Vagina (tissue), 2 donors: ENCODE data around the gene CCDC158. TPM values are rescaled to one million over a fixed set of nuclear protein-coding genes. Genes with fewer than 3 reads are reported as not detected.

Experiments
- DNase-seq, 2 donors: peaks; one replicate each; pipeline ENCODE4 v3.0.0-alpha.2; 2017; ENCODE audit errors: extremely low spot score in 2 of 2
- H3K27ac ChIP-seq: fragments of 200-600 bp; sonication (generic); one replicate; pipeline ENCODE4 v1.5.1; 2019
- H3K27me3 ChIP-seq: fragments of 200-600 bp; sonication (generic); one replicate; pipeline ENCODE4 v1.5.1; 2019
- H3K36me3 ChIP-seq, 2 donors: fragments of 200-600 bp; sonication (generic); one replicate each; pipeline ENCODE4 v1.5.1; 2017 to 2019
- H3K4me1 ChIP-seq: fragments of 200-600 bp; sonication (generic); one replicate; pipeline ENCODE4 v1.5.1; 2019
- H3K4me3 ChIP-seq, 2 donors: fragments of 200-600 bp; sonication (generic); 1 replicate in 1 of 2; 2 replicates in 1 of 2; pipeline ENCODE4 v1.5.1; 2016 to 2019
- H3K9me3 ChIP-seq: fragments of 200-600 bp; sonication (generic); one replicate; pipeline ENCODE4 v1.5.1; 2019
- POLR2A ChIP-seq, 2 donors: fragments of 450-650 bp; IDR thresholded peaks; one replicate each; pipeline ENCODE4 v1.6.1; 2017; ENCODE audit warnings: antibody characterized with exemption in 2 of 2, mild to moderate bottlenecking in 2 of 2, moderate library complexity in 2 of 2
- POLR2AphosphoS5 ChIP-seq, 2 donors: sonication (generic); formaldehyde crosslinking; IDR thresholded peaks; one replicate each; pipeline ENCODE4 v1.9.0; 2017; ENCODE audit warnings: antibody characterized with exemption in 2 of 2, mild to moderate bottlenecking in 2 of 2, low read depth in 1 of 2; ENCODE audit not compliant: insufficient read depth in 1 of 2
- intact Hi-C: fragments of 100-400 bp; cut with DNase I; formaldehyde crosslinking; loops from one replicate; pipeline ENCODE4 v1.15.1; 2023
- total RNA-seq: library from RNA; depleted of rRNA; stranded (reverse); fragments of >200 nt; gene quantifications from one replicate; pipeline ENCODE4 v1.2.3, GENCODE V29; 2016
- TF ChIP-seq, protein P1 (sequence below), 3 experiments: fragments of 450-650 bp in 2 of 3; fragments of 200-600 bp in 1 of 3; sonication (generic) in 1 of 3; IDR thresholded peaks; one replicate each; pipeline ENCODE4 v1.5.1; 2017 to 2019; ENCODE audit warnings: antibody characterized with exemption in 3 of 3, mild to moderate bottlenecking in 2 of 3, moderate library complexity in 2 of 3

Gene CCDC158
- total RNA-seq, 1 donor from 2014 or later: not detected

GRCh38 chr4:76277667-76278066 is 143.3 kb downstream of the CCDC158 start:
- Histone ChIP-seq H3K27ac (no peak overlapping the region), H3K36me3 (no peaks in the 10 kb centered on the region), H3K4me1 (no peaks in the 10 kb centered on the region), H3K9me3 (no peaks in the 10 kb centered on the region), H3K27me3 (no peaks in the 10 kb centered on the region), H3K4me3 (no peak overlapping the region)
- TF ChIP-seq POLR2AphosphoS5 (IDR thresholded peaks at IDR 0.05; ENCODE audit: insufficient read depth in 1 of 2, low read depth in 1 of 2): no peak
- TF ChIP-seq, protein P1, sequence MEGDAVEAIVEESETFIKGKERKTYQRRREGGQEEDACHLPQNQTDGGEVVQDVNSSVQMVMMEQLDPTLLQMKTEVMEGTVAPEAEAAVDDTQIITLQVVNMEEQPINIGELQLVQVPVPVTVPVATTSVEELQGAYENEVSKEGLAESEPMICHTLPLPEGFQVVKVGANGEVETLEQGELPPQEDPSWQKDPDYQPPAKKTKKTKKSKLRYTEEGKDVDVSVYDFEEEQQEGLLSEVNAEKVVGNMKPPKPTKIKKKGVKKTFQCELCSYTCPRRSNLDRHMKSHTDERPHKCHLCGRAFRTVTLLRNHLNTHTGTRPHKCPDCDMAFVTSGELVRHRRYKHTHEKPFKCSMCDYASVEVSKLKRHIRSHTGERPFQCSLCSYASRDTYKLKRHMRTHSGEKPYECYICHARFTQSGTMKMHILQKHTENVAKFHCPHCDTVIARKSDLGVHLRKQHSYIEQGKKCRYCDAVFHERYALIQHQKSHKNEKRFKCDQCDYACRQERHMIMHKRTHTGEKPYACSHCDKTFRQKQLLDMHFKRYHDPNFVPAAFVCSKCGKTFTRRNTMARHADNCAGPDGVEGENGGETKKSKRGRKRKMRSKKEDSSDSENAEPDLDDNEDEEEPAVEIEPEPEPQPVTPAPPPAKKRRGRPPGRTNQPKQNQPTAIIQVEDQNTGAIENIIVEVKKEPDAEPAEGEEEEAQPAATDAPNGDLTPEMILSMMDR (IDR thresholded peaks at IDR 0.05): no peak
- TF ChIP-seq POLR2A (IDR thresholded peaks at IDR 0.05): no peak
- intact Hi-C loops: no loop called here
- DNase-seq: no peak

DNA sequence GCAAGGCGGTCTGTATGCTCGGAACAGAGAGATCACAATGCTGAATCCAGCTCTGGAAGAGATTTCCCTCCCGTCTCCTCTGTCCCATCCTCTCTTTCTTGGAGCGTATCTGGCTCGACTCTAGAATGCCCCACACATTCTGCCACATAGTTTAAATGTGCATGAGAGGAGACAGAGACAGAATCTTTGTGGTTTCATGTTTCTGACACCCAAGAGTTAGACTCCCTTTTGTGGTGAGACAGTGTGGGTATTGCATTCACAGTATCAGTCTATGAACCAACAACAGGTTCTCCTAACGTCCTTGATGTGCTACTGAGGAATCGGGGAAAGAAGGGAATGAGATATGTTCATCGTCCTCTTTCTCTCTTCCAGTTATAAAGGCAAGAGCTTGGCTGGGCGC is 144.1 kb downstream of the CCDC158 start:
- TF ChIP-seq POLR2AphosphoS5 (IDR thresholded peaks at IDR 0.05; ENCODE audit: insufficient read depth in 1 of 2, low read depth in 1 of 2) (no peak), POLR2A (IDR thresholded peaks at IDR 0.05) (no peak)
- TF ChIP-seq, protein P1 (IDR thresholded peaks at IDR 0.05): no peak
- Histone ChIP-seq H3K9me3 (no peaks in the 10 kb centered on the region), H3K4me1 (no peaks in the 10 kb centered on the region), H3K27ac (no peak overlapping the region), H3K4me3 (no peak overlapping the region), H3K36me3 (no peaks in the 10 kb centered on the region), H3K27me3 (no peaks in the 10 kb centered on the region)
- no peak for DNase-seq
- intact Hi-C loops: no loop called here

- intact Hi-C loops: no loop called here
- Histone ChIP-seq H3K36me3 (no peaks in the 10 kb centered on the region), H3K27me3 (no peaks in the 10 kb centered on the region), H3K4me3 (no peak overlapping the region), H3K27ac (no peak overlapping the region), H3K9me3 (no peaks in the 10 kb centered on the region), H3K4me1 (no peaks in the 10 kb centered on the region)
- DNase-seq: no peak
- TF ChIP-seq POLR2AphosphoS5 (IDR thresholded peaks at IDR 0.05; ENCODE audit: insufficient read depth in 1 of 2, low read depth in 1 of 2) (no peak), POLR2A (IDR thresholded peaks at IDR 0.05) (no peak)
- TF ChIP-seq, protein P1 (IDR thresholded peaks at IDR 0.05): no peak
Measured at GRCh38 chr4:76275486-76276124, 145.3 kb downstream of the CCDC158 start.

DNA sequence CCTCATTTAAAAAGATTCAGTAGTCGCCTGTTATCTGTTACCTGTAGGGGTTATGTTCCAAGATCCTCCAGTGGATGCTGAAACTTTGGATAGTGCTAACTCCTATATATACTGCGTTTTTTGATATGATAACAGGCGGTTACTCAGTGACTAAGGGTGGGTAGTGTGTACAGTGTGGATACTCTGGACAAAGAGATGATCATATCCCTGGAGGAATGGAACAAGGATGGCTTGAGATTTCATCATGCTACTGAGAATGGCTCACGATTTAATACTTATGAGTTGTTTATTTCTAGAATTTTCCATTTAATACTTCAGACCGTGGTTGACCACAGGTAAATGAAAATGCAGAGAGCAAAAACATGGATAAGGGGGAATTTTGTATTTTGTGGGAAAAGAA is 147.9 kb downstream of the CCDC158 start:
- Histone ChIP-seq H3K4me3 (no peak overlapping the region), H3K27ac (no peak overlapping the region), H3K4me1 (no peaks in the 10 kb centered on the region), H3K36me3 (no peaks in the 10 kb centered on the region), H3K27me3 (no peaks in the 10 kb centered on the region), H3K9me3 (no peaks in the 10 kb centered on the region)
- TF ChIP-seq POLR2A (IDR thresholded peaks at IDR 0.05): no peak
- TF ChIP-seq POLR2AphosphoS5 (IDR thresholded peaks at IDR 0.05; ENCODE audit: insufficient read depth in 1 of 2, low read depth in 1 of 2): no peak
- TF ChIP-seq, protein P1 (IDR thresholded peaks at IDR 0.05): no peak
- intact Hi-C loops: no loop called here
- no peak for DNase-seq

DNA sequence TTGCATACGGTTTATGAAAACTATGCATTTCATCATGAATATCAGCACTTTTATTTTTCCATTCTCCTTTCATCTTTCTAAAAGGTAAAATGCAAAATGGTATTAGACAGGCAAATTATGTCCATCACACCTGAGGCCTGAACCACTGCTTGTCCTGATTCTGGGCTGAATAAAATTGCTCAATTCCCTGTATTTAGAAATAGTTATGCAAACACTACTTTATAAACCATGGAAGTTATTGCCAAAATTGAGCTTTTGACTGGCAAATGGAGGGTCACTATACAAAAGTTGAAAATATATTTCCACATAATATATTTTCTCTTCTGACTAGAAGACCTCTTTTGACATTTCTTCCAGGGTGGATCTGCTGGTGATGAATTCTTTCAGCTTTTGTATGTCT is 148.4 kb downstream of the CCDC158 start:
- TF ChIP-seq, protein P1 (IDR thresholded peaks at IDR 0.05): no peak
- TF ChIP-seq POLR2AphosphoS5 (IDR thresholded peaks at IDR 0.05; ENCODE audit: insufficient read depth in 1 of 2, low read depth in 1 of 2): no peak
- TF ChIP-seq POLR2A (IDR thresholded peaks at IDR 0.05): no peak
- intact Hi-C loops: no loop called here
- Histone ChIP-seq H3K4me1 (no peaks in the 10 kb centered on the region), H3K9me3 (no peaks in the 10 kb centered on the region), H3K27me3 (no peaks in the 10 kb centered on the region), H3K4me3 (no peak overlapping the region), H3K36me3 (no peaks in the 10 kb centered on the region), H3K27ac (no peak overlapping the region)
- DNase-seq: no peak
